Testis (tissue), 2 donors: Measurements from ENCODE around the gene ENG.

ENCODE experiments used
- CTCF ChIP-seq, 3 experiments: fragments of 450-650 bp in 2 of 3; fragments of 200-600 bp in 1 of 3; sonication (generic) in 1 of 3; IDR thresholded peaks; one replicate each; pipeline ENCODE4 v1.5.1; 2016 to 2019; ENCODE audit warnings: antibody characterized with exemption in 3 of 3, mild to moderate bottlenecking in 2 of 3, moderate library complexity in 1 of 3
- POLR2A ChIP-seq: fragments of 450-650 bp; IDR thresholded peaks from one replicate; pipeline ENCODE4 v1.6.1; 2017; ENCODE audit warnings: antibody characterized with exemption, mild to moderate bottlenecking, moderate library complexity

- TF ChIP-seq POLR2A (no peak), CTCF (IDR thresholded peaks at IDR 0.05) (no peak)
These were observed 60.3 kb downstream of the ENG start for GRCh38 chr9:127794001-127794791.
